ENCODE results near the gene UGT1A9. TPM values are rescaled to one million over a fixed set of nuclear protein-coding genes. Genes with fewer than 3 reads are reported as not detected.

UGT1A9 gene
- total and polyA plus RNA-seq, 2 experiments from 2014 or later: 9.6 to 12.6 TPM

- Histone ChIP-seq H3K36me3 (replicated peaks; ENCODE audit: insufficient read depth, low read depth) (no peaks in the 10 kb centered on the region), H3K79me2 (no peaks in the 10 kb centered on the region), H3K4me3 (no peak within 1 kb of the TSS), H2AFZ (no peak within 1 kb of the TSS), H3K4me2 (no peak within 1 kb of the TSS), H4K20me1 (ENCODE audit: insufficient read depth, poor library complexity, severe bottlenecking) (no peaks in the 10 kb centered on the region), H3K4me1 (ENCODE audit: insufficient read depth) (no peaks in the 10 kb centered on the region), H3K9me2 (replicated peaks; ENCODE audit: insufficient read depth) (no peaks in the 10 kb centered on the region), H3K27me3 (no peaks in the 10 kb centered on the region), H3K9me3 (ENCODE audit: low read depth) (no peaks in the 10 kb centered on the region), H3K27ac (no peak within 1 kb of the TSS)
- TF ChIP-seq EZH2phosphoT487 (IDR thresholded peaks at IDR 0.05; ENCODE audit: low read depth, severe bottlenecking, unreplicated experiment): no peak
- no peak for TF ChIP-seq EZH2 (IDR thresholded peaks at IDR 0.05; ENCODE audit: borderline replicate concordance)
- TF ChIP-seq, protein P1, sequence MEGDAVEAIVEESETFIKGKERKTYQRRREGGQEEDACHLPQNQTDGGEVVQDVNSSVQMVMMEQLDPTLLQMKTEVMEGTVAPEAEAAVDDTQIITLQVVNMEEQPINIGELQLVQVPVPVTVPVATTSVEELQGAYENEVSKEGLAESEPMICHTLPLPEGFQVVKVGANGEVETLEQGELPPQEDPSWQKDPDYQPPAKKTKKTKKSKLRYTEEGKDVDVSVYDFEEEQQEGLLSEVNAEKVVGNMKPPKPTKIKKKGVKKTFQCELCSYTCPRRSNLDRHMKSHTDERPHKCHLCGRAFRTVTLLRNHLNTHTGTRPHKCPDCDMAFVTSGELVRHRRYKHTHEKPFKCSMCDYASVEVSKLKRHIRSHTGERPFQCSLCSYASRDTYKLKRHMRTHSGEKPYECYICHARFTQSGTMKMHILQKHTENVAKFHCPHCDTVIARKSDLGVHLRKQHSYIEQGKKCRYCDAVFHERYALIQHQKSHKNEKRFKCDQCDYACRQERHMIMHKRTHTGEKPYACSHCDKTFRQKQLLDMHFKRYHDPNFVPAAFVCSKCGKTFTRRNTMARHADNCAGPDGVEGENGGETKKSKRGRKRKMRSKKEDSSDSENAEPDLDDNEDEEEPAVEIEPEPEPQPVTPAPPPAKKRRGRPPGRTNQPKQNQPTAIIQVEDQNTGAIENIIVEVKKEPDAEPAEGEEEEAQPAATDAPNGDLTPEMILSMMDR (IDR thresholded peaks at IDR 0.05; ENCODE audit: poor library complexity): no peak
- DNase-seq (ENCODE audit: low spot score): no peak
- WGBS (ENCODE audit: low lambda C conversion rate, missing lambda C conversion rate): 90% methylated on average over 2 of the region's 2 CpGs
These were observed 106.3 kb downstream of the UGT1A9 start, which contains the start of gene MROH2A for GRCh38 chr2:233778030-233778429. MROH2A (plus strand) TSS chr2:233778330; CDS start chr2:233779359, 1,029 bp downstream.

- no peaks in the 10 kb centered on the region for H3K4me1 ChIP-seq (ENCODE audit: insufficient read depth)
- H3K9me3 ChIP-seq (ENCODE audit: low read depth): no peaks in the 10 kb centered on the region
- TF ChIP-seq, protein P1 (IDR thresholded peaks at IDR 0.05; ENCODE audit: poor library complexity): no peak
- no peak for TF ChIP-seq EZH2phosphoT487 (IDR thresholded peaks at IDR 0.05; ENCODE audit: low read depth, severe bottlenecking, unreplicated experiment)
- TF ChIP-seq EZH2 (IDR thresholded peaks at IDR 0.05; ENCODE audit: borderline replicate concordance): no peak
- no peak for DNase-seq (ENCODE audit: low spot score)
- H3K36me3 ChIP-seq (replicated peaks; ENCODE audit: insufficient read depth, low read depth): no peaks in the 10 kb centered on the region
- no peaks in the 10 kb centered on the region for H3K9me2 ChIP-seq (replicated peaks; ENCODE audit: insufficient read depth)
- 89% methylated on average over 4 of the region's 4 CpGs for WGBS (ENCODE audit: low lambda C conversion rate, missing lambda C conversion rate)
- H2AFZ ChIP-seq: no peak overlapping the region
- no peaks in the 10 kb centered on the region for H4K20me1 ChIP-seq (ENCODE audit: insufficient read depth, poor library complexity, severe bottlenecking)
- H3K27me3 ChIP-seq: no peaks in the 10 kb centered on the region
- H3K4me2 ChIP-seq: no peak overlapping the region
- no peaks in the 10 kb centered on the region for H3K79me2 ChIP-seq
- H3K27ac ChIP-seq: no peak overlapping the region
- H3K4me3 ChIP-seq: no peak overlapping the region
These were observed 108.0 kb downstream of the UGT1A9 start for GRCh38 chr2:233779722-233780121.

DNA sequence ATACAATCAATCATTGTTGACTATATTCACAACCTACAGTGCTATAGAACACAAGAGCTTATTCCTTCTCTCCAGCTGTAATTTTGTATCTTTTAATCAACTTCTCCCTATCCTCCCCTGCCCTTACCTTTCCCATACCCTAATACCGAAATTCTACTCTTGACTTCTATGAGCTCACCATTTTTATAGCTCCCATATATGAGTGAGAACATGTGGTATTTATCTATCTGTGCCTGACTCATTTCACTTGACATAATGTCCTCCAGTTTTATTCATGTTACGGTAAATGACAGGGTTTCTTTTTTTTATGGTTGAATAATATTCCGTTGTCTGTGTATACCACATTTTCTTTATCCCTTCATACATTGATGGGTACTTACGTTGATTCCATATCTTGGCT is 109.1 kb downstream of the UGT1A9 start:
- H3K36me3 ChIP-seq (replicated peaks; ENCODE audit: insufficient read depth, low read depth): no peaks in the 10 kb centered on the region

More for the DNA sequence above, 109.1 kb downstream of the UGT1A9 start:
- H3K79me2 ChIP-seq: no peaks in the 10 kb centered on the region
- no peak overlapping the region for H3K4me2 ChIP-seq
- no peaks in the 10 kb centered on the region for H3K4me1 ChIP-seq (ENCODE audit: insufficient read depth)
- H3K9me3 ChIP-seq (ENCODE audit: low read depth): no peaks in the 10 kb centered on the region
- no peak for DNase-seq (ENCODE audit: low spot score)
- H4K20me1 ChIP-seq (ENCODE audit: insufficient read depth, poor library complexity, severe bottlenecking): no peaks in the 10 kb centered on the region
- no peak overlapping the region for H2AFZ ChIP-seq
- no peaks in the 10 kb centered on the region for H3K27me3 ChIP-seq
- H3K27ac ChIP-seq: no peak overlapping the region
- 90% methylated on average over 4 of the region's 4 CpGs for WGBS (ENCODE audit: low lambda C conversion rate, missing lambda C conversion rate)
- no peaks in the 10 kb centered on the region for H3K9me2 ChIP-seq (replicated peaks; ENCODE audit: insufficient read depth)
- H3K4me3 ChIP-seq: no peak overlapping the region
- no peak for TF ChIP-seq EZH2phosphoT487 (IDR thresholded peaks at IDR 0.05; ENCODE audit: low read depth, severe bottlenecking, unreplicated experiment)
- TF ChIP-seq, protein P1 (IDR thresholded peaks at IDR 0.05; ENCODE audit: poor library complexity): no peak
- TF ChIP-seq EZH2 (IDR thresholded peaks at IDR 0.05; ENCODE audit: borderline replicate concordance): no peak

All from hepatocyte (in vitro differentiated cells).